ENCODE data around the gene TYW5. TPM values are rescaled to one million over a fixed set of nuclear protein-coding genes. Genes with fewer than 3 reads are reported as not detected.

Gene TYW5
- total and polyA plus RNA-seq, 2 of the 13 experiments (the other 11 are each of a cell fraction or from before 2014, with no cell fraction given) = 8.3 to 14.6 TPM

- TF ChIP-seq SPEN (CRISPR knock-in tag; IDR thresholded peaks at IDR 0.05; ENCODE audit: low read depth) = no peak
- TF ChIP-seq ZBTB7A (CRISPR knock-in tag; IDR thresholded peaks at IDR 0.05) = no peak
- TF ChIP-seq CREB1 (IDR thresholded peaks at IDR 0.05) = no peak
- no peak for TF ChIP-seq CREB1 (CRISPR knock-in tag; IDR thresholded peaks at IDR 0.05)
- H3K4me1 ChIP-seq (ENCODE audit: insufficient read depth, low read length) = peaks cover 8% of the 10 kb centered on the region; the same call in 1 of the 2 replicates
- H4K20me1 ChIP-seq (ENCODE audit: insufficient read depth, low read length) = no peaks in the 10 kb centered on the region
- no peak overlapping the region for H2AFZ ChIP-seq (ENCODE audit: low read length)
- intact Hi-C loops (cut with micrococcal nuclease; ENCODE audit: unreplicated experiment) (no loop called here), in situ Hi-C loops (cut with HindIII; ENCODE audit: extremely low pct_ligation_motif_present, low pct_unique_long_range_greater_than_20kb) (no loop called here)
- FAIRE-seq (no peak), DNase-seq (ENCODE audit: low spot score) (no peak), ATAC-seq (no peak)
- ChIA-PET POLR2A (no interaction called here), CTCF (ENCODE audit: low intra/inter-chr PET ratio, low total read pairs) (no interaction called here)
- no TSS peak for BruUV-seq (replicated peaks)
- no peak overlapping the region for H3K9ac ChIP-seq (ENCODE audit: insufficient read depth, low read depth, low read length)
- no peak overlapping the region for H3K4me3 ChIP-seq (replicated peaks in 1 of 3; ENCODE audit: insufficient read depth in 1 of 3, low read depth in 2 of 3, low read length in 3 of 3)
- H3K27me3 ChIP-seq (ENCODE audit: control insufficient read depth in 1 of 2, insufficient read depth in 2 of 2, low read length in 2 of 2) = no peaks in the 10 kb centered on the region
- H3K36me3 ChIP-seq (replicated peaks in 1 of 2; ENCODE audit: control insufficient read depth in 1 of 2, insufficient read depth in 2 of 2, low read length in 2 of 2) = no peaks in the 10 kb centered on the region
- no peak overlapping the region for H3K27ac ChIP-seq (ENCODE audit: extremely low read length, insufficient read depth, low read length)
- no peak overlapping the region for H3K4me2 ChIP-seq (ENCODE audit: low read depth, low read length)
- WGBS (ENCODE audit: low lambda C conversion rate) = 73% methylated on average over 4 of the region's 4 CpGs
- H3K79me2 ChIP-seq (ENCODE audit: insufficient read depth, low read length) = no peaks in the 10 kb centered on the region
- no peaks in the 10 kb centered on the region for H3K9me3 ChIP-seq (ENCODE audit: low read length)
Measured at GRCh38 chr2:199902486-199903110, 52.7 kb downstream of the TYW5 start.

GRCh38 chr2:199901942-199902341 is 53.3 kb downstream of the TYW5 start:
- Histone ChIP-seq H3K4me1 (ENCODE audit: insufficient read depth, low read length) (peaks cover 8% of the 10 kb centered on the region; the same call in 1 of the 2 replicates), H3K9me3 (ENCODE audit: low read length) (no peaks in the 10 kb centered on the region), H3K9ac (ENCODE audit: insufficient read depth, low read depth, low read length) (no peak overlapping the region), H4K20me1 (ENCODE audit: insufficient read depth, low read length) (no peaks in the 10 kb centered on the region), H3K79me2 (ENCODE audit: insufficient read depth, low read length) (no peaks in the 10 kb centered on the region), H3K4me3 (replicated peaks in 1 of 3; ENCODE audit: insufficient read depth in 1 of 3, low read depth in 2 of 3, low read length in 3 of 3) (no peak overlapping the region), H3K36me3 (replicated peaks in 1 of 2; ENCODE audit: control insufficient read depth in 1 of 2, insufficient read depth in 2 of 2, low read length in 2 of 2) (no peaks in the 10 kb centered on the region), H3K27me3 (ENCODE audit: control insufficient read depth in 1 of 2, insufficient read depth in 2 of 2, low read length in 2 of 2) (no peaks in the 10 kb centered on the region), H3K4me2 (ENCODE audit: low read depth, low read length) (no peak overlapping the region), H3K27ac (ENCODE audit: extremely low read length, insufficient read depth, low read length) (no peak overlapping the region), H2AFZ (ENCODE audit: low read length) (no peak overlapping the region)
- DNase-seq (ENCODE audit: low spot score) = no peak
- no TSS peak for BruUV-seq (replicated peaks)
- in situ Hi-C loops (cut with HindIII; ENCODE audit: extremely low pct_ligation_motif_present, low pct_unique_long_range_greater_than_20kb) = no loop called here
- ChIA-PET CTCF (ENCODE audit: low intra/inter-chr PET ratio, low total read pairs) (no interaction called here), POLR2A (no interaction called here)
- no peak for ATAC-seq
- intact Hi-C loops (cut with micrococcal nuclease; ENCODE audit: unreplicated experiment) = no loop called here
- WGBS (ENCODE audit: low lambda C conversion rate) = 31% methylated on average over 4 of the region's 4 CpGs
- no peak for FAIRE-seq
- TF ChIP-seq JDP2 (CRISPR knock-in tag; IDR thresholded peaks at IDR 0.05; ENCODE audit: borderline replicate concordance) (no peak), GFI1 (CRISPR knock-in tag; IDR thresholded peaks at IDR 0.05; ENCODE audit: borderline replicate concordance) (no peak), ZNF792 (CRISPR knock-in tag; IDR thresholded peaks at IDR 0.05) (no peak), TFDP2 (CRISPR knock-in tag; IDR thresholded peaks at IDR 0.05) (no peak), PHF8 (CRISPR knock-in tag; IDR thresholded peaks at IDR 0.05) (no peak), ZNF549 (CRISPR knock-in tag; IDR thresholded peaks at IDR 0.05) (no peak), ZNF557 (CRISPR knock-in tag; IDR thresholded peaks at IDR 0.05) (no peak), ZNF224 (CRISPR knock-in tag; IDR thresholded peaks at IDR 0.05) (no peak), PITX1 (CRISPR knock-in tag; IDR thresholded peaks at IDR 0.05) (no peak), ZNF10 (CRISPR knock-in tag; IDR thresholded peaks at IDR 0.05; ENCODE audit: borderline replicate concordance, low read depth) (no peak), ZNF616 (CRISPR knock-in tag; IDR thresholded peaks at IDR 0.05; ENCODE audit: low read depth) (no peak), ZNF275 (CRISPR knock-in tag; IDR thresholded peaks at IDR 0.05; ENCODE audit: borderline replicate concordance) (no peak), ZNF747 (CRISPR knock-in tag; IDR thresholded peaks at IDR 0.05; ENCODE audit: borderline replicate concordance) (no peak)
